Karpas-422 (cell line): ENCODE results near the gene FILIP1L. TPM values are rescaled to one million over a fixed set of nuclear protein-coding genes. Genes with fewer than 3 reads are reported as not detected.

Experiments used
- DNase-seq: peaks from one replicate; pipeline ENCODE4 v3.0.0-alpha.2; 2015
- H2AFZ ChIP-seq: fragments of 200-600 bp; sonication (generic); 2 replicates; pipeline ENCODE4 v1.6.1; 2014; ENCODE audit warnings: antibody characterized with exemption, low read length, mixed read lengths
- H3K27ac ChIP-seq: fragments of 200-600 bp; sonication (generic); 2 replicates; pipeline ENCODE4 v1.5.1; 2014; ENCODE audit warnings: mild to moderate bottlenecking, low read length, moderate library complexity
- H3K27me3 ChIP-seq: fragments of 200-600 bp; sonication (generic); 2 replicates; pipeline ENCODE4 v1.6.1; 2014; ENCODE audit warnings: low read length, mixed read lengths
- H3K36me3 ChIP-seq: fragments of 200-600 bp; sonication (generic); 2 replicates; pipeline ENCODE4 v1.6.1; 2014; ENCODE audit warnings: low read length, mixed read lengths; ENCODE audit not compliant: insufficient read depth
- H3K4me1 ChIP-seq: fragments of 200-600 bp; sonication (generic); 2 replicates; pipeline ENCODE4 v1.6.1; 2014; ENCODE audit warnings: mild to moderate bottlenecking, low read length, mixed read lengths
- H3K4me2 ChIP-seq: fragments of 200-600 bp; sonication (generic); 2 replicates; pipeline ENCODE4 v1.6.1; 2014; ENCODE audit warnings: low read length, low read depth, mild to moderate bottlenecking; ENCODE audit not compliant: poor library complexity, severe bottlenecking
- H3K4me3 ChIP-seq: fragments of 200-600 bp; sonication (generic); 2 replicates; pipeline ENCODE4 v1.5.1; 2014; ENCODE audit warnings: mild to moderate bottlenecking, antibody characterized with exemption, low read length, mixed read lengths
- H3K79me2 ChIP-seq: fragments of 200-600 bp; sonication (generic); 2 replicates; pipeline ENCODE4 v1.6.1; 2014; ENCODE audit warnings: mild to moderate bottlenecking, low read length, mixed read lengths
- H3K9ac ChIP-seq: fragments of 200-600 bp; sonication (generic); 2 replicates; pipeline ENCODE4 v1.6.0; 2014; ENCODE audit warnings: low read length
- H3K9me2 ChIP-seq: fragments of 200-600 bp; sonication (generic), shearing (Covaris generic); replicated peaks from 2 replicates; pipeline ENCODE4 v1.6.0; 2014; ENCODE audit warnings: mild to moderate bottlenecking, low read length, moderate library complexity; ENCODE audit not compliant: insufficient read depth
- H3K9me3 ChIP-seq: fragments of 300-700, 200-600 bp; sonication (generic); 2 replicates; pipeline ENCODE4 v1.6.1; 2014; ENCODE audit warnings: low read length, mixed read lengths
- H4K20me1 ChIP-seq: fragments of 200-600 bp; sonication (generic); 2 replicates; pipeline ENCODE4 v1.6.1; 2014; ENCODE audit warnings: mild to moderate bottlenecking, antibody characterized with exemption, low read length, low read depth; ENCODE audit not compliant: insufficient read depth
- total RNA-seq: library from RNA; depleted of rRNA; stranded (reverse); fragments of >200 nt; shearing (Covaris generic); gene quantifications from 2 replicates; pipeline ENCODE4 v1.2.3, GENCODE V29; 2014; ENCODE audit warnings: low replicate concordance

Gene FILIP1L
- total RNA-seq, 1 experiment from 2014 or later, result 0.37 TPM

GRCh38 chr3:99982650-99983049, 131.7 kb downstream of the FILIP1L start:
- peaks cover 14% of the 10 kb centered on the region for H3K4me1 ChIP-seq
- no peaks in the 10 kb centered on the region for H3K27me3 ChIP-seq
- DNase-seq, result no peak
- no peaks in the 10 kb centered on the region for H3K9me3 ChIP-seq
- no peak overlapping the region for H3K9ac ChIP-seq
- no peaks in the 10 kb centered on the region for H4K20me1 ChIP-seq
- no peaks in the 10 kb centered on the region for H3K9me2 ChIP-seq
- H3K79me2 ChIP-seq, result peaks cover 3% of the 10 kb centered on the region; the same call in 1 of the 2 replicates
- no peak overlapping the region for H3K4me3 ChIP-seq
- no peak overlapping the region for H3K27ac ChIP-seq
- H3K4me2 ChIP-seq, result no peak overlapping the region
- no peaks in the 10 kb centered on the region for H3K36me3 ChIP-seq
- no peak overlapping the region for H2AFZ ChIP-seq

- H3K36me3 ChIP-seq, result no peaks in the 10 kb centered on the region
- H3K9me2 ChIP-seq, result no peaks in the 10 kb centered on the region
- DNase-seq, result no peak
- H2AFZ ChIP-seq, result no peak overlapping the region
- H3K27ac ChIP-seq, result no peak overlapping the region
- H3K9ac ChIP-seq, result no peak overlapping the region
- no peaks in the 10 kb centered on the region for H3K9me3 ChIP-seq
- H3K27me3 ChIP-seq, result no peaks in the 10 kb centered on the region
- H3K4me3 ChIP-seq, result no peak overlapping the region
- peaks cover 3% of the 10 kb centered on the region; the same call in 1 of the 2 replicates for H3K79me2 ChIP-seq
- H3K4me2 ChIP-seq, result no peak overlapping the region
- H4K20me1 ChIP-seq, result no peaks in the 10 kb centered on the region
- H3K4me1 ChIP-seq, result peaks cover 14% of the 10 kb centered on the region
Measured at GRCh38 chr3:99981138-99981537, 133.2 kb downstream of the FILIP1L start.

- H3K4me2 ChIP-seq, result no peak overlapping the region
- no peak overlapping the region for H3K9ac ChIP-seq
- no peaks in the 10 kb centered on the region for H3K9me3 ChIP-seq
- peaks cover 14% of the 10 kb centered on the region for H3K4me1 ChIP-seq
- no peaks in the 10 kb centered on the region for H3K36me3 ChIP-seq
- no peak overlapping the region for H3K27ac ChIP-seq
- no peak for DNase-seq
- H3K4me3 ChIP-seq, result no peak overlapping the region
- no peaks in the 10 kb centered on the region for H3K27me3 ChIP-seq
- H3K9me2 ChIP-seq, result no peaks in the 10 kb centered on the region
- no peak overlapping the region for H2AFZ ChIP-seq
- H3K79me2 ChIP-seq, result peaks cover 3% of the 10 kb centered on the region; the same call in 1 of the 2 replicates
- no peaks in the 10 kb centered on the region for H4K20me1 ChIP-seq
Measured at GRCh38 chr3:99980606-99981005, 133.7 kb downstream of the FILIP1L start.

DNA sequence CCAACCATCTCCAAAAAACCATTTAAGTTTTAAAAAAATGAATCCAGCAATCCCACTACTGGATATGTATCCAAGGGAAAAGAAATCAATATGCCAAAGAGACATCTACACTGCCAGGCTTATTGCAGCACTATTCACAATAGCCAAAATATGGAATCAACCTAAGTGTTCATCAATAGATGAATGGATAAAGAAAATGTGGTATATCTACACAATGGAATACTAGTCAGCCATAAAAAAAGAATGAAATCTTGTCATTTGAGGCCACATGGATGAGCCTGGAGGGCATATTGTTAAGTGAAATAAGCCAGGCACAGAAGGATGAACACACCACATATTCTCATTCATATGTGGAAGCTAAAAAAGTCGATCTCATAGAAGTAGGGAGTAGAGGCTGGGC, 136.1 kb downstream of the FILIP1L start:
- Histone ChIP-seq H3K9ac (no peak overlapping the region), H3K4me1 (peaks cover 14% of the 10 kb centered on the region), H3K4me2 (no peak overlapping the region), H3K79me2 (peaks cover 3% of the 10 kb centered on the region; the same call in 1 of the 2 replicates), H3K9me2 (no peaks in the 10 kb centered on the region), H3K27me3 (no peaks in the 10 kb centered on the region), H3K36me3 (no peaks in the 10 kb centered on the region), H4K20me1 (no peaks in the 10 kb centered on the region), H2AFZ (no peak overlapping the region), H3K9me3 (no peaks in the 10 kb centered on the region), H3K27ac (no peak overlapping the region), H3K4me3 (no peak overlapping the region)
- no peak for DNase-seq

DNA sequence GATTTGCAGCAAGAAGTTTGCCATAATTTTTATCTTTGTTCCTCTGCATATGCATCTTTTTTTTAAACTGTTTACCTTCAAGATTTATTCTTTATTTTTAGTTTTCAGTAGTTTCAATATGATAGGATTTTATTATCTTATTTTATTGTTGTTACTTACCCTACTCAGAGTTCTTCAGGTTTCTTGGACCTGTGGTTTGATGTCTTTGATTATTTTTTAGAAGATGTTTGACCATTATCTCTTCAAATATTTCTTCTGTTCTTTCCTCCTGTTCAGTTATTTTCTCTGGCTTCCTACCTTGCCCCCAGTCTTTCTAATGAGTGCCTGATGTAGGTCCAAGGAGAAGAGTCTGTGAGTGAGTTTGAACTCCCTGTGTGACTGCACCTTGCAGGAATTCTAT, 137.7 kb downstream of the FILIP1L start:
- Histone ChIP-seq H3K9me2 (no peaks in the 10 kb centered on the region), H3K4me3 (no peak overlapping the region), H3K4me1 (peaks cover 5% of the 10 kb centered on the region), H3K4me2 (no peak overlapping the region), H3K9me3 (no peaks in the 10 kb centered on the region), H3K27ac (no peak overlapping the region), H3K36me3 (no peaks in the 10 kb centered on the region), H2AFZ (no peak overlapping the region), H3K9ac (no peak overlapping the region), H3K27me3 (no peaks in the 10 kb centered on the region), H4K20me1 (no peaks in the 10 kb centered on the region), H3K79me2 (peaks cover 3% of the 10 kb centered on the region; the same call in 1 of the 2 replicates)
- DNase-seq, result no peak

- H2AFZ ChIP-seq, result no peak overlapping the region
- no peaks in the 10 kb centered on the region for H4K20me1 ChIP-seq
- no peak overlapping the region for H3K27ac ChIP-seq
- H3K4me1 ChIP-seq, result peaks cover 6% of the 10 kb centered on the region
- no peaks in the 10 kb centered on the region for H3K36me3 ChIP-seq
- peaks cover 3% of the 10 kb centered on the region; the same call in 1 of the 2 replicates for H3K79me2 ChIP-seq
- H3K4me2 ChIP-seq, result no peak overlapping the region
- no peak overlapping the region for H3K4me3 ChIP-seq
- no peak for DNase-seq
- H3K9ac ChIP-seq, result no peak overlapping the region
- H3K27me3 ChIP-seq, result no peaks in the 10 kb centered on the region
- no peaks in the 10 kb centered on the region for H3K9me2 ChIP-seq
- no peaks in the 10 kb centered on the region for H3K9me3 ChIP-seq
Measured at GRCh38 chr3:99974989-99975388, 139.3 kb downstream of the FILIP1L start.

DNA sequence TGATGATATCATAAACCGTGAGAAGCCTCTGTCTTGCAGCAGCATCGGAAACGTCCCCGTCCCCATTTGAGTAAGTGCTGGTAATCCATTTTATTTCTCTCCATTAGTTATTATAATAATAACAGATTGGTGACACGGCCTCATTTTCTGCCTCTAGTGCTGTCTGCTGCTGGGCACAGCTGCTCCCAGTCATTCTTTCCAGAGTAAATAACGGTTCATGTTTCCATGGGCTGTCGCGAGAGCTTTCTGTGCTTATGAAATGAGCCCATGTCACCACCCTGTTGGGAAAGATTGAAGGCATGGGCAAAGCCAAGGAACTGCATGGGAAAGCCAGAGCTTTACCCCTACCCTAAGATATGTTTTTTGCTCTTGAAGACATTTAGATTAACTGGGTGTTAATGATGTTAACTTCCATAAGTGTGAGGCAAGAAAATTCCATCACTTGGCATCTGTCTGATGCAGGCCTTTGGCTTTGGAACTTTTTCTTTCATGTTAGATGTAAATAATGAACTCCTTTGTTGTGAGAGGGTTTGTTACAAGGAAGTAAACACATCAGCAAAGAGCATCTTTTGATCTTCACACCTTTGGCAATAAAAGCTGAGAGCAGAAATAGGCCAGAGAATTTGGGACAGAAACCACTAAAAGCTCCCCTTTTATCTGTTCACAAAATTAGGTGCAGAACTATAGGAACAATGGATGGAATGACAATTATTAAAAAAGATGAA, 141.8 kb downstream of the FILIP1L start:
- no peak overlapping the region for H3K27ac ChIP-seq
- H3K9me3 ChIP-seq, result no peaks in the 10 kb centered on the region
- no peaks in the 10 kb centered on the region for H3K27me3 ChIP-seq
- H4K20me1 ChIP-seq, result no peaks in the 10 kb centered on the region; the same call in 1 of the 2 replicates
- H3K36me3 ChIP-seq, result no peaks in the 10 kb centered on the region
- no peak overlapping the region for H3K9ac ChIP-seq
- H3K4me1 ChIP-seq, result peaks cover 6% of the 10 kb centered on the region
- H3K79me2 ChIP-seq, result peaks cover 3% of the 10 kb centered on the region; the same call in 1 of the 2 replicates
- H3K4me2 ChIP-seq, result no peak overlapping the region
- no peaks in the 10 kb centered on the region for H3K9me2 ChIP-seq
- no peak overlapping the region for H3K4me3 ChIP-seq
- no peak for DNase-seq
- H2AFZ ChIP-seq, result no peak overlapping the region

DNA sequence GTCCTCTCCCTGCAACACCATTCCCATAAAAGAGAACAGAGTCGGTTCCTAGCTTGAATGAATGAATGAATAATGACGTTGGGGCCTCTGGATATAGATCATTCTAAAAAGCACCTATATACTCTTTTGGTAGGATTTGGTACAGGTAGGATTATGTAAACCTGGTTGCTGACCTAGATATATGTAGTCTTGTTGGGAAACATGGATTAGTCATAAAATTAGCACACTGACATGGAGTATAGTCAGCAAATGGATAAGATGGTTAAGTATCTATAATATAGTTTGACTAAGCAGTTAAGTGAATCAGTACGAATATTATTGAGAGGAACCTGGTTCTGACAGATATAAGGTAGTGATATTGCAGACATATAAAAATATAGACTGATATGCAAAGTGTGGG, 142.5 kb downstream of the FILIP1L start:
- H3K9me3 ChIP-seq, result no peaks in the 10 kb centered on the region
- no peak overlapping the region for H2AFZ ChIP-seq
- no peaks in the 10 kb centered on the region for H3K36me3 ChIP-seq
- H3K27me3 ChIP-seq, result no peaks in the 10 kb centered on the region
- no peak overlapping the region for H3K4me2 ChIP-seq
- H4K20me1 ChIP-seq, result no peaks in the 10 kb centered on the region; the same call in 1 of the 2 replicates
- H3K27ac ChIP-seq, result no peak overlapping the region
- no peaks in the 10 kb centered on the region for H3K9me2 ChIP-seq
- peaks cover 3% of the 10 kb centered on the region; the same call in 1 of the 2 replicates for H3K79me2 ChIP-seq
- H3K4me3 ChIP-seq, result no peak overlapping the region
- no peak for DNase-seq
- no peak overlapping the region for H3K9ac ChIP-seq
- peaks cover 6% of the 10 kb centered on the region for H3K4me1 ChIP-seq
